H1 (cell line): Measurements from ENCODE around the gene ZBTB20.

Experiments used
- BCL11A ChIP-seq, 2 experiments: IDR thresholded peaks; one replicate each; pipeline ENCODE4 v1.6.1; 2011; ENCODE audit warnings: low read depth in 2 of 2, low read length in 2 of 2, mild to moderate bottlenecking in 2 of 2
- CEBPB ChIP-seq: IDR thresholded peaks from 2 replicates; pipeline ENCODE4 v1.6.1; 2012; ENCODE audit warnings: low read depth, low read length
- CTCF ChIP-seq, 3 experiments: IDR thresholded peaks; 1 replicate in 2 of 3; 2 replicates in 1 of 3; pipeline versions ENCODE4 v1.5.1 to v1.6.1; 2011; ENCODE audit warnings: low read length in 3 of 3, mild to moderate bottlenecking in 3 of 3, inconsistent platforms in 2 of 3, low read depth in 1 of 3, moderate library complexity in 1 of 3; ENCODE audit not compliant: insufficient read depth in 1 of 3; ENCODE audit errors: control extremely low read depth in 1 of 3
- EGR1 ChIP-seq: IDR thresholded peaks from 2 replicates; pipeline ENCODE4 v1.6.1; 2011; ENCODE audit warnings: low read depth, low read length, borderline replicate concordance
- EZH2 ChIP-seq: fragments of 200-600 bp; sonication (generic); IDR thresholded peaks from 2 replicates; pipeline ENCODE4 v1.7.1; 2012; ENCODE audit warnings: low read depth, mild to moderate bottlenecking, moderate library complexity, low read length, inconsistent platforms; ENCODE audit not compliant: severe bottlenecking
- KDM4A ChIP-seq: IDR thresholded peaks from one replicate; pipeline ENCODE4 v1.7.1; 2012; ENCODE audit warnings: low read depth, mild to moderate bottlenecking, moderate library complexity, low read length, inconsistent platforms; ENCODE audit not compliant: severe bottlenecking
- POLR2A ChIP-seq, 2 experiments: IDR thresholded peaks; 1 replicate in 1 of 2; 2 replicates in 1 of 2; pipeline ENCODE4 v1.6.1; 2011; ENCODE audit warnings: low read depth in 2 of 2, low read length in 2 of 2, mild to moderate bottlenecking in 2 of 2; ENCODE audit errors: control extremely low read depth in 1 of 2
- SP4 ChIP-seq: IDR thresholded peaks from 2 replicates; pipeline ENCODE4 v1.6.1; 2012; ENCODE audit warnings: low read length, inconsistent platforms
- ZNF274 ChIP-seq: IDR thresholded peaks from 2 replicates; pipeline ENCODE4 v1.7.0; 2012; ENCODE audit warnings: low read length, borderline replicate concordance; ENCODE audit errors: extremely low read depth
- TF ChIP-seq, protein P1 (sequence below): IDR thresholded peaks from 2 replicates; pipeline ENCODE4 v1.6.1; 2011; ENCODE audit warnings: low read depth, mild to moderate bottlenecking, low read length; ENCODE audit not compliant: insufficient read depth
- TF ChIP-seq, protein P2 (sequence below): IDR thresholded peaks from 2 replicates; pipeline ENCODE4 v1.6.1; 2012; ENCODE audit warnings: inconsistent platforms

- TF ChIP-seq CTCF (IDR thresholded peaks at IDR 0.05; ENCODE audit: control extremely low read depth in 1 of 3, insufficient read depth in 1 of 3, low read depth in 1 of 3, low read length in 3 of 3), result no peak
- no peak for TF ChIP-seq KDM4A
- no peak for TF ChIP-seq POLR2A (IDR thresholded peaks at IDR 0.05; ENCODE audit: control extremely low read depth in 1 of 2, low read depth in 2 of 2, low read length in 2 of 2)
- no peak for TF ChIP-seq CEBPB
- TF ChIP-seq BCL11A (IDR thresholded peaks at IDR 0.05; ENCODE audit: low read depth in 2 of 2, low read length in 2 of 2), result no peak
- TF ChIP-seq ZNF274, result no peak
- TF ChIP-seq, protein P1, sequence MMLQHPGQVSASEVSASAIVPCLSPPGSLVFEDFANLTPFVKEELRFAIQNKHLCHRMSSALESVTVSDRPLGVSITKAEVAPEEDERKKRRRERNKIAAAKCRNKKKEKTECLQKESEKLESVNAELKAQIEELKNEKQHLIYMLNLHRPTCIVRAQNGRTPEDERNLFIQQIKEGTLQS, result no peak
- no peak for TF ChIP-seq EZH2
- TF ChIP-seq EGR1, result no peak
- no peak for TF ChIP-seq SP4
- TF ChIP-seq, protein P2, sequence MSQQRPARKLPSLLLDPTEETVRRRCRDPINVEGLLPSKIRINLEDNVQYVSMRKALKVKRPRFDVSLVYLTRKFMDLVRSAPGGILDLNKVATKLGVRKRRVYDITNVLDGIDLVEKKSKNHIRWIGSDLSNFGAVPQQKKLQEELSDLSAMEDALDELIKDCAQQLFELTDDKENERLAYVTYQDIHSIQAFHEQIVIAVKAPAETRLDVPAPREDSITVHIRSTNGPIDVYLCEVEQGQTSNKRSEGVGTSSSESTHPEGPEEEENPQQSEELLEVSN, result no peak
Measured at GRCh38 chr3:114466816-114467215, 680.3 kb downstream of the ZBTB20 start.
